HT-29 (cell line): ENCODE results near the gene GRXCR2. TPM values are rescaled to one million over a fixed set of nuclear protein-coding genes. Genes with fewer than 3 reads are reported as not detected.
"Not testable (repeated sequence)": the region's sequence is repeated elsewhere in the genome, so short reads cannot be mapped to it uniquely, and the experiment has no call there.

Source experiments
- DNase-seq: peaks from one replicate; pipeline ENCODE4 v3.0.0-alpha.2; 2015; ENCODE audit warnings: low spot score
- total RNA-seq: library from RNA; depleted of rRNA; stranded (reverse); fragments of >200 nt; shearing (Covaris generic); gene quantifications from 2 replicates; pipeline ENCODE4 v1.2.3, GENCODE V29; 2014; rRNA removed

GRXCR2 gene, protein sequence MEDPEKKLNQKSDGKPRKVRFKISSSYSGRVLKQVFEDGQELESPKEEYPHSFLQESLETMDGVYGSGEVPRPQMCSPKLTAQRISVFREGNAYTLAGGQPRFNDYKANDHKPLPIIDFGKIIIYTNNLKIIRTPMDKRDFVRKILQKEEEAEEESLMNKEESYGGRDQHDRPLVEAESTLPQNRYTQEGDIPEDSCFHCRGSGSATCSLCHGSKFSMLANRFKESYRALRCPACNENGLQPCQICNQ
- not detected in 2 replicates for total RNA-seq

DNA sequence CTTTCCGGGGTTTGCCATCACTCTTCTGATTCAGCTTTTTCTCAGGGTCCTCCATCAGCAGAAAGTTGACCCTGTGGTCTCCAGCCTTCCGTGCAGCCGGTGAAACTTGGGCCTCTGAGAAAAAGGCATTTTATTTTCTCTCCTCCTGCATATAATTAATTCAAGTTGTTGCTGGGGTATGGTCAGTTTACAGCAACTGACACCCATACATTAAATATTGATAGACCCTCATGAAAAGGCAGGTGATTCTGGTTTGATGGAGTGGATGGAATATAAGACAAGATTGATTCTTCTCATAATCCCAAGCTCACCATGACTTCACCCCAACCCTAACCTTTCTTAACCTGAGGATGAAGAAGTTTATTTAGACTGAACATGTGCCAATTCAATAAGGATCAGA, at the start of gene GRXCR2:
GRXCR2 (minus strand) TSS at position 101 of the 400 bp plus-strand sequence; CDS start at position 55, 46 bp downstream.
- no peak for DNase-seq

DNA sequence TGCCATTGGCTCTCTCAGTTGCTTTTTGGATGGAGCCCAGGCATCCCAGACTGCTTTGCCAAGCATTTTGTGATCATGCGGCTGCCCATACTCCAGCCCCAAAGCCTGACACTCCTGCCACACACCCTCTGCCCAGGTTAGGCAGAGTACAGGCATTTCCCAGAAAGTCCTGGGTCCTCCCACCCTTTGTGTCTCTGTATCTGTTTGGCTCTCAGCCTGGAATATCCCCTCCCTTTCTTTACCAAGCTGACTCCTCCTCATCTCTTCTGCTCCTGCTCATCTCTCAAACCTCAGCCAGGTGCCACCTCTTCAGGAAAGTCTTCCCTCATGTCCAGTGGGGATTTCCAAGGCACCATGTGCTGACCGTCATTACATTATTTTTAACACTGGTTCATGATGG, 49.2 kb upstream of the GRXCR2 start:
- DNase-seq: no peak

DNA sequence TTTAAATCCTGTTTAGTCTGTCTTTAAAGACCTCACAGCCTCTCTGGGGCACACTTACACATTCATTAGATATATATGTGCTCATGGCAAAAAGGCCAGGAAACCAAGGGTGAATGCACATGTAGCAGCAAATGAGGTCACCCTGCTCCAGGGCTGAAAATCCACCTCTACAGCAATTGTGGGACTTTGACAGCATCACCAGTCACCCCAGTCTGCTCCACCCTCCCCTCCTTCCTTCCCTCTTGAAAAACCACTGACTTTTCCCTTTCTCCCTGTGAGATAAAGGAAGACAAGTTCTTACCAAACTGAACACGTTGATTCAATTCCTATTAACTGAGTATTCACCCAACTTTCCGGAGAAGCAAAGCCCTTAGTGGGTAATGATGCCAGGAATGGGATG, 48.4 kb upstream of the GRXCR2 start:
- DNase-seq: no peak

DNA sequence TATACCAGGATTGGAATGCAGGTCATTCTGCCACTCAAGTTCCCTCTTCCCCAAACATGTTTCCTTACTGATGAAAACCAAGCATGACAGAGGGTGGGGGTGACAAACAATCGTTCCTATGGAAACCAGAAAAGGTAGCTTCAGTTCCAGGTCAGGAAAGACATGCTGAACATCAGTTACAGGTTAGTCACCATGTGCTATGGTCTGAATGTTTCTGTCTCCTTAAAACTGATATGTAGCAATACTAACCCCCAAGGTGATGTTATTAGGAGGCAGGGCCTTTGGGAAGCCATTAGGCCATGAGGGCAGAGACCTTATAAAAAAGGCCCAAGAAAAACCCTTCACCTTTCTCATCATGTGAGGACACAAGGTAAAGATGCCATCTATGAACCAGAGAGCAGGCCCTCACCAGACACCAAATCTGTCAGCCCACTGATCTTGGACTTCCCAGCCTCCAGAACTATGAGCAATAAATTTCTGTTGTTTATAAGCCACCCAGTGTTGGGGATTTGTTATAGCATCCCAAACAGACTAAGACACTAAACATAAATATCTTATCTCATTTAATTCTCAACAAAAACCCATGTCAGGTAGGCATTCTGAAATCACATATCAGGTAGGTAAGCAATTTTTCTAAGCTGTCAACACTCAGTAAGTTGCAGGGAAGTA, 47.9 kb upstream of the GRXCR2 start:
- no peak for DNase-seq

DNA sequence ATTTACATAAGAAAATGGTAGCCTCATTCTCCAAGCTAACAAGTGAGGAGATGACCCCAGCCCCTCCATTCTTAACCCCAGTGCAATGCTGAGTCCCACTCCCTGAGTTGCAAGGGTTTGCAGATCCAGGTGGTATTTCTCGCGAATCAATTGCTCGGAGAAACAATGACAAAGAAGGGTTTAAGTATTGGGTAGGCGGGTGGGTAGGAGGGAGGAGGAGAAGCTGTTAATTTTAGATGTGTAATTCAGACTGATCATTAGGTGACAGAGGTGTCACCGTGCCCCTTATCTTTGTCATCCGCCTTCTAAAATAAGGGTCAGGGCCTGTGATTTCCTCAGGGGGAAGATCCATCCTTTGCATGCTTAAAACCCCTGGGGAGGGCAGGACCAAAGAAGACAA, 46.6 kb upstream of the GRXCR2 start:
- no peak for DNase-seq

DNA sequence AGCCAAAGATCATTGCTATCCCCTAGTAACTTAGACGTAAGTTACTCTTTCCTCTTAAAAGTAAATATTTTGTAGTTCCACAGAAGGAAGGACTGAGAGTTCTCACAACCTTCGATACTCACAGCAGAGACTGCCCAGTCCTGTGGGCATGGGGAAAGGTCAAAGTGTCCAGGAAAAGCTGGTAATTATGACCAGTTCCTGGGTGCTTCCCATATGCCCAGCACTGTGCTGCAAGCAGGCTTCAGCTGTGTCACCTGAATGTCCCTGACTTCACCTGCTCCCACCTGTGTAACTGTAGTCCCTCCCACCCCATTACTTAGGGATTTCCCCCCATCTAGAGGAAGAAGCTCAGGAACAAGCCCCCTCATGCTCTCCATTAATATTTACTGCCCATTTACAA, 45.6 kb upstream of the GRXCR2 start:
- DNase-seq: no peak

DNA sequence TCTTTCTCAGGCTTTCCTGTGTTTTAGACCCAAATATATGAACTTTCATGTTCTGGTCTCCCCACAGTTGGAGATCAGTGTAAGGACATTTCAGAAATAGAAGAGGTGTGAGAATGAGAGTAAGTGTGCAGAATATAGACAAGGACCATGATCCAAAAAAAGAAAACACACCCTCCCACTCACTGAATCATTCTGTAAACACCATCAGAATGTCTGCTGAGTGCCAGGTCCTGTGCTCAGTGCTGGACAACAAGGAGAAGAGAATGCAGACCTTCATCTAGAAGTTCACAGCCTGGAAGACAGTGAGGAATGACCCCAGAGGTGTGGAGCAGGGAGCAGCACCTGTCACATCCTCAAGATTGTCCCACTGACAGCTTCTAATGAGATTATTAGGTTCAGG, 44.5 kb upstream of the GRXCR2 start:
- DNase-seq: no peak

DNA sequence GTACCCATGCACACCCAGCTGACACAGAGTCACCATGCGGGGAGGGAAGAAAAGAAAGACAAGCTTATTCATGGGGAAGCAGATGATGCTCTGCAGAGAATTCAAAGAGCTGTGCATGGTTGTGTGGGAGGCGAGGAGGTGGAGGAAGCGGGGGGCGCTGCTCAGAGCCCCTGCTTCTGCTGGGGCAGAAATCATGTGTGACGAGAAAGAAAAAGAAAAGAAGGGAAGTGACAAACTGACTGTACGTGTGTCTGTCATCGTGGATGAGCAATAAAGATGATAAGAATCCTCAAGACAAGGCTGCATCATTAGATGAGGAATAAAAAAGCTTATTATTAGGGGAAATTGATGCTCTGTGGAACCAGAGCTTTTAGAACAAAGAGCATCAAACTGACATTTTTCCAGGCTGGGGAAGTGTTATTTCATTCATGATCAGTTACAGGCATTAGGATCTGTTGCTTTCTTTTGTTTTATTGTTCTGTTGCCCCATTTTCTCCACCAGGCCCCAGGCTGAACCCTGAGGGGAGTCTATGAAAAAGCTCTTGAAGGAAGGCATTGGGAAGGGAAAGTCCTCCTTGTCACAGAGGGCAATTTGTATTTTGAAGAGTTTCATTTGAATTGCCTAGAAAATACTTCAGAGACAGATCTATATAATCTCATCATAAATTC, 43.3 kb upstream of the GRXCR2 start:
- no peak for DNase-seq

DNA sequence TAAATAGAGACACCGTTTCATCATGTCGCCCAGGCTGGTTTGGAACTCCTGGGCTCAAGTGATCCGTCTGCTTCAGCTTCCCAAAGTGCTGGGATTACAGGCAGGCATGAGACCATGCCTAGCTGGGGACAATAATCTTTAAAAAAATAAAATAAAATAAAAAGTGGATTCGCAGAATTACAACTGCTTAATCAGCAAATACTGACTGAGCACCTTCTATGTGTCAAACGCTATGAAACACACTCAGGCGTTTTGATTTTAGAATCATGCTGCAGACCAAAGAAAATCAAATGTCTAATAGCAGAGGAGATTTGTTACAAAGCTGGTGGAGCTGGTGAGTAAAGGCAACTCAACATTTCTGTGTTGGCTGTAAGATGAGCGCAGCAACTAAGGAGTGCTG, 40.9 kb upstream of the GRXCR2 start:
- no peak for DNase-seq

DNA sequence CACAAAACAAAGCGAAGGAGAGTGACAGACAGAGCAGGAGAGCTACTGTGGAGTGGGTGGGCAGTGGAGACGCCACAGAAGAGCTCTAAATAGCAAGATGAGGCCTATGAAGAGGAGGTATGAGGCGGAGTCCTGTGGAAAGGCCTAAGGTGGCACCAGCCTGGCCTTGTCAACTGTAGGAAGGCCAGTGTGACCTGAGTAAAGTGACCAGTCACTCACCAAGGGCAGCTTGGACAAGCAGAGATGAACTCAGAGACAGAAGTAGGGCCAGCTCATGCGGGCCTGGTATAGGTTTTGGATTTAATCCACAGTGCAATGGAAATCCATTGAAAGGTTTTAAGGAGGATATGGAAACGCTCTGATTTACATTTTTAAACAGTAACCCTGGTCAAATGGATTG, 39.8 kb upstream of the GRXCR2 start:
- no peak for DNase-seq

DNA sequence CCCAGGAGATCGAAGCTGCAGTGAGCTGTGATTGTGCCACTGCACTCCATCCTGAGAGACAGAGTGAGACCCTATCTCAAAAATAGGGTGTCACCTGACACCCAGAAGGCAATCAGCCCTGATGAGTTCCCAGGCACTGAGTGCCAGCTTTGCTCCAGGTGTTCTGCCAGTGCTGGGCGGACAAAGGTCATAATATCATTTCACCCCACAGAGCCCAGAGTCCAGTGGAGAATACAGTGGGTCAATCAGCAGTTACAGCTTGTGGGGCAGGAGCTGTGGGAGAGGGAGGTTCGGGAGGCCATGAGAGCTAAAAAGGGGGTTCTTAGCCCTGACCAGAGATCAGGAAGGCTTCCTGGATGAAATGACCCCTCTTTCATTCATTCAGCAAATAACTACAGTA, 39.2 kb upstream of the GRXCR2 start:
- DNase-seq: no peak

DNA sequence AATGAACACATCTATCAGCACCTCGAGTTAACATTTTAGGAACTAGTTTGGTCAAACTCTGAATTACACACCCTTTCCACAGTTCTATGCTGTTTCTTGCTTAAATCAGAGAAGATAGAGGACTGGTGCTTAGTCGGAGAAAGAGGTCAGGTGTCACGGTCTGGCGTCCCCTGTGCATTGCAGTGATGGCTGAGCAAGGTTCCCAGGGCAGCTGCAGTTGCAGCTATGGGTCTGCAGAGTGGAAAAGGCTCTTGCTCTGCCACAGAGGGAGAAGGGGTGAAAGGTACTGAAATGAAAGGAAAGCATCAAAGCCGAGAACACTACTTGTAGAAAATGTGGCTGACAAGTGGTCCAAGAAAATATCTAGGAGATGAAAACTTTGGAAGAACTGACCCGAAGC, 38.4 kb upstream of the GRXCR2 start:
- no peak for DNase-seq

DNA sequence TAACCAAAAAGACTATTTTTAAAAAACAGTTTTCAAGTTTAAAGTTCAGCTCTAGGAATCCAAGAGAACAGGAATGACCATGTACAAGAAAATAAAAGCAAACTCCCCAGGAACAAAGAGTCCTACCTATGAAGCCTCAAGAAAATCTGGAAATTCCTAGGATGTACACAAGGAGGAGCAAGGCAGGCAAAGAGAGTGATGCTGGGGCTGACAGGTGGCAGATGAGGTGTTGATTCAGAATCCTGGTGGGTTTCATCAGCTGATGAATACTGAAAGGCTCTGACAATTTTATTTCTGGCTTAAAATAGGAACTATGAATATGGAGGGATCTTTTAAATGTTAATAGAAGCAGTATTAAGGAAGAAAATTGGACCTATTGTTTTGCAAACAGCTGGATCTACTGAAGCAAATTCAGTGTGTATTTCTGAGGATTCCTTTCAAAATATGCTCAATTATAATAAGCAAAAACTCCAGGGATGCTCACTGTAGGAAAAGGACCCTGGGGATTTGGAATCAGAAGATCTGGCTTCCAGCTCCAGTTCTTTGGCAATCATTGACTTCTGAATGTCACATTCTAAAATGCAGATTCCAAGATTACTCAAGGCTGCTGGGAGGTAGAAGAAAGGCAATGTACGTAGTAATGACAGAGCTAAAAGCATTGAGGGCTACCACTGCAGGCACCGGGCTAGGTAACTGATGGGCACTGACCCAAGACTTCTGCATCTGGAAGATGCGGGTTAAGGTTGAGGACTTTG, 35.6 kb upstream of the GRXCR2 start:
- peak; percentile 51 for DNase-seq

DNA sequence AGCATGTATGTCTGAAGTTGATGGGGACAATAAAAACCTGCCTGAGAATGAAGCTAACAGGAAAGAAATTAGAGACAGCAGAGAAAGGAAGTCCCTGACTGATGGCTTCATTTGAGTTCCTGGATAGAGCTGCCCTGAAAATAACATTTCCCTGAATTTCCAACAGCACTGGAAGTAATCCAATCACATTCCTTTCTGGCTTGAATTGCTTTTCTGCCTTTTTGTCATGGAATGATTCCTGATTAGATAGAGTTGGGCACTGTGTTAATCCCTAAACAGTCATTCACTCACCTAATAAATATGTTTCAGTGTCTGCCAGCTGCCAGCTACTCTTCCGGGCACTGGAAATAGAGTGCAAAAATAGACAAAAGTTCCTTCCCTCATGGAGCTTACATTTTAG, 33.6 kb upstream of the GRXCR2 start:
- no peak for DNase-seq

DNA sequence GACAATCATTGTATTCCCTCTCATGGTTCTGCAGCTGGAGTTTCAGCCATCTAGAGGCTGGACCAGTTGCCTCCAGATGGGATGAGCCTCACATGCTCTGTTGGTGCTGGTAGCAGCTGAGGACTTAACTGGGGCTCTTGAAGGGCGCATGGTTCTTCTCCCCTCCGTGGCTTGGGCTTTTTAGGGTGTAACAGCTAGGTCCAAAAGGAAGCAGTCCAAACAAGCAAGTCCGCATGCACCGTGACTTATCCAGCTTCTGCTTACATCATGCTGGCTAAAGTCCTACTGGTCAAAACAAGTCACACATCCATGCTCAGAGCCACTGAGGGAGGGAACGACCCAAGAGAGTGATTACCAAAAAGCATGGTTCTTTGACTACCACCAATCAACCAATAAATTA, 31.9 kb upstream of the GRXCR2 start:
- no peak for DNase-seq

DNA sequence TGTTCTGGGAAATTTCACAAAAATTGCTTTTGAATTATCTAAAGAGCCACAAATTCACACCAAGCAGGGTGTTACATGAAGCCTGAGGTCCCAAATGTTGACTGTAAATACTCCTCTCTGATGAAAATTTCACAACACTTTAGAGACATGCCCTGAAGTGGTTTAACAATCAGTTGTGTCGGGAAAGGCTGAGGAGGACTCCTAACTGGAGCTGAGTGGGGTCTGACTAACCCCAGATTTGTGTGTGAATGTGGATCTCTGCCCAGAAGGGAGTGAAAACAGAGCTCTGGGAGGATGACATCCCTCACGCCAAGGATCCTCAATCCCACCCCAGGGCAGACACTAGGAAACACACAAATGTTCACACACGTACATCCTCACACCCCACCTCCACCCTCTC, 31.1 kb upstream of the GRXCR2 start:
- no peak for DNase-seq

DNA sequence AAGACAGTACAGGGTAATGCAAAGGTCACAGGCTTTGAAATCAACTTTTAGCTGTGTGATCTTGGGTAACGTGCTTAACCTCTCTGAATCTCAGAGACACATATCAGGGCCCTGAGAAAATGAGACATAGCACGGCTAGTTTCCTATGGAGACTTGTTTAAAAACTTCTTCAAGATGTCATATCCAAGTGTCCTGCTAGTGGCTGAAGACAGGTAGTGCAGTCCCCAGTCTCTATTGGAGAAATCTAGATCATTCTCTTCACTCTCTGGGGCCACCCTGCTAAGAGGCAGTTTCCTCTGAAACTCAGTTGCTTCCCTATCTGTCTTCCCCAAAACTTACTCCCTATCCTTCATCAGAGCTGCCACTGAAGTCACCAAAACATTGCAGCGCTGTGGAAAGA, 30.3 kb upstream of the GRXCR2 start:
- peak; percentile 35 for DNase-seq

DNA sequence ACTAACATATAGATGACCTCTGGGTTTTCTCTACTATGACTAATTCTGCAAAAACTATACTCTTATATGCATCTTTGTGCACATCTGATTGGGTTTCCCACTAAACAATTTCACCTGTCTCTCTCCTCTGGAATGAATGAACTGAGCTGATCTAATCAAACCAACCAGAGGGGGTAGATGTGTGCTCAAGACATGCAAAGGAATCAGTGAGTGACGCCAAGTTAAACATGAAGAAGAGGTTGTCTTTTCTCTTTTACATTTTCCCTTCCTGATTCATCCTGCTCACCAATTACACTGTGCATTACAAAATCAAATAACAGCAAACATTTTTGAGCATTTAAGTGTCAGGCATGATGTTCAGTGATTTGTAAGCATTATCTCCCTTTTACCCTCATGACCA, 29.6 kb upstream of the GRXCR2 start:
- DNase-seq: no peak

DNA sequence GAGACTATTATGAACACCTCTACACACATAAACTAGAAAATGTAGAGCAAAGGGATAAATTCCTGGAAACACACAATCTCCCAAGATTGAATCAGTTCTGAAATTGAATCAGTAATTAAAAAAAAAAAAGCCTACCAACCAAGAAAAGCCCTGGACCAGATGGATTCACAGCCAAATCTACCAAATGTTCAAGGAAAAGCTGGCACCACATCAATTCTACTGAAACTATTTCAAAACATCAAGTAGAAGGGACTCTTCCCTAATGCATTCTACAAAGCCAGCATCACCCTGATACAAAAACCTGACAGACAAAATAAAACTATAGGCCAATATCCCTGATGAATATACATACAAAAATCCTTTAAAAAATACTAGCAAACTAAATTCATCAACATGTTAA, 25.4 kb upstream of the GRXCR2 start:
- DNase-seq: no peak

DNA sequence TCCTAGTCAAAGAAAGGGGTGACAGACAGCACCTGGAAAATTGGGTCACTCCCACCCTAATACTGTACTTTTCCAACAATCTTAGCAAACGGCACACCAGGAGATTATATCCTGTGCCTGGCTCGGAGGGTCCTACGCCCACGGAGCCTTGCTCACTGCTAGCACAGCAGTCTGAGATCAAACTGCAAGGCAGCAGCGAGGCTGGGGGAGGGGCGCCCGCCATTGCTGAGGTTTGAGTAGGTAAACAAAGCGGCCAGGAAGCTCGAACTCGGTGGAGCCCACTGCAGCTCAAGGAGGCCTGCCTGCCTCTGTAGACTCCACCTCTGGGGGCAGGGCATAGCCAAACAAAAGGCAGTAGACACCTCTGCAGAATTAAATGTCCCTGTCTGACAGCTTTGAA, 18.6 kb upstream of the GRXCR2 start:
- not testable (repeated sequence) for DNase-seq

DNA sequence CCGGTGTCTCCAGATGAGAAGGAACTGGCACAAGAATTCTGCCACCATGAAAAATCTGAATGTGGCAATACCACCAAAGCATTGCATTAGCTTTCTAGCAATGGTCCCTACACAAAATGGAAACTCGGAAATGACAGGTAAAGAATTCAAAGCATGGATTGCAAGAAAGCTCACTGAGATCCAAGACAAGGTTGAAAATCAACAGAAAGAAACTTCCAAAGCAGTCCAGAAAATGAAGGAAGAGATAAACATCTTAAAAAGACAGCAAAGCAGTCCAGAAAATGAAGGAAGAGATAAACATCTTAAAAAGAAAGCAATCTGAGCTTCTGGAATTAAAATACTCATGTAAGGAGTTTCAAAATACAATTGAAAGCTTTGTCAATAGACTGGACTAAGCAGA, 16.8 kb upstream of the GRXCR2 start:
- DNase-seq: no peak

DNA sequence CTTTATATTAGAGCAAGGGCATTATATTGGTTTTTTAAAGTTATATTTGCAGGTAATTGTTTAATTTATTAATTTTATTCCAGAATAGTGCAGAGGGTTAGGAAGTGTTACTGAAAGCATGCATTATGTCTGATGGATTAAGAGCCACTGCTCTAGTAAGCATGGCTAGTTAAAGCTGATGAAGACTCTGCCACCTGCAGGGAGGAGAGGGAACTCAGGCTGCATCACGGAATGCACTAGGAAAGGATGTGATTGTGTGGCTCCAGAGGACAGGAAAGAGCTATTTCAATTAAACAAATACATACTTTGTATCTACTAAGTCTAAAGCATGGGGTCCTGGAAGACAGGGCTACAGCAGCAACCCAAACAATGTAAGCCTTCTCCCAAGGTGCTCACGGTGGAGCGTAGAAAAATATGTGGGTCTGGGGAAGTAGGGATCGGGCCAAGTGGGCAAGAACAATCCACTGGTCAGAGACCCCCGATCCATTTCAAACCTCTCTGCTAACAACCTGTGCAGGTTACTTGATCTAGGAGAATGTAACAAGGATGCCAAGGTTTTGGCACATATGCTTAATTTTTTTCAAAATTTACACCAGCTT, 15.3 kb upstream of the GRXCR2 start:
- peak; percentile 84 for DNase-seq
